Measurements from ENCODE around the gene SPCS1.

The SPCS1 gene

GRCh38 chr3:52754373-52754772 is 48.5 kb downstream of the SPCS1 start:
- ChIA-PET POLR2A (no interaction called here), CTCF (interaction anchor here (1.0 kb wide), 1 partner anchor 66 kb away, joined by 3 read pairs; no protein-coding TSS in a partner anchor)
- TF ChIP-seq ZNF449 (tag by site-specific recombination; IDR thresholded peaks at IDR 0.05) (no peak), ZNF426 (tag by site-specific recombination; IDR thresholded peaks at IDR 0.05) (no peak), ZNF311 (tag by site-specific recombination; IDR thresholded peaks at IDR 0.05; ENCODE audit: borderline replicate concordance) (no peak), ZNF211 (tag by site-specific recombination; IDR thresholded peaks at IDR 0.05; ENCODE audit: low read depth) (no peak)
- H3K9me3 ChIP-seq (ENCODE audit: control insufficient read depth, insufficient read depth, low read depth, low read length): no peaks in the 10 kb centered on the region
- H3K36me3 ChIP-seq (ENCODE audit: control insufficient read depth in 2 of 2, insufficient read depth in 1 of 2, low read length in 2 of 2): peaks cover 37 to 89% of the 10 kb centered on the region in 2 experiments
- no peaks in the 10 kb centered on the region for H3K4me1 ChIP-seq (ENCODE audit: control insufficient read depth, insufficient read depth, low read length)
- H3K27ac ChIP-seq (ENCODE audit: extremely low read depth, low read depth, low read length): no peak overlapping the region
- H3K4me3 ChIP-seq (ENCODE audit: low read depth, low read length): no peak overlapping the region

- CTCF ChIA-PET: interaction anchor here (0.6 kb wide), 2 partner anchors 42 to 231 kb away, joined by 3 read pairs; no protein-coding TSS in a partner anchor
These were observed 50.2 kb downstream of the SPCS1 start for GRCh38 chr3:52756141-52756540.

More at GRCh38 chr3:52756141-52756540, 50.2 kb downstream of the SPCS1 start:
- H3K27ac ChIP-seq (ENCODE audit: extremely low read depth, low read depth, low read length): no peak overlapping the region
- no peaks in the 10 kb centered on the region for H3K4me1 ChIP-seq (ENCODE audit: control insufficient read depth, insufficient read depth, low read length)
- POLR2A ChIA-PET: no interaction called here
- H3K36me3 ChIP-seq (ENCODE audit: control insufficient read depth in 2 of 2, insufficient read depth in 1 of 2, low read length in 2 of 2): peaks cover 26 to 89% of the 10 kb centered on the region in 2 experiments
- H3K4me3 ChIP-seq (ENCODE audit: low read depth, low read length): no peak overlapping the region
- no peak for TF ChIP-seq ZNF184 (tag by site-specific recombination; IDR thresholded peaks at IDR 0.05)
- no peak for TF ChIP-seq ZNF747 (tag by site-specific recombination; IDR thresholded peaks at IDR 0.05)
- TF ChIP-seq GLI4 (tag by site-specific recombination; IDR thresholded peaks at IDR 0.05): no peak
- TF ChIP-seq ZNF514 (tag by site-specific recombination; IDR thresholded peaks at IDR 0.05): no peak
- TF ChIP-seq ZBTB44 (tag by site-specific recombination; IDR thresholded peaks at IDR 0.05): no peak
- no peak for TF ChIP-seq ZNF701 (tag by site-specific recombination; IDR thresholded peaks at IDR 0.05)
- no peaks in the 10 kb centered on the region for H3K9me3 ChIP-seq (ENCODE audit: control insufficient read depth, insufficient read depth, low read depth, low read length)

Data from HEK293 (cell line).